Epithelial cell of proximal tubule (primary cell): ENCODE measurements around the gene SPEG. TPM values are rescaled to one million over a fixed set of nuclear protein-coding genes. Genes with fewer than 3 reads are reported as not detected.

Experiments used
- DNase-seq: peaks from one replicate; pipeline ENCODE4 v3.0.0-alpha.2; 2011; ENCODE audit warnings: low read depth
- H3K4me3 ChIP-seq: 2 replicates; pipeline ENCODE4 v1.5.1; 2011; ENCODE audit warnings: low read depth, mild to moderate bottlenecking, low read length
- CTCF ChIP-seq: conservative IDR thresholded peaks from 2 replicates; pipeline ENCODE4 v1.5.1; 2012; ENCODE audit warnings: low read depth, mild to moderate bottlenecking, low read length
- total RNA-seq: library from RNA; depleted of rRNA; stranded (reverse); fragments of >200 nt; gene quantifications from 2 replicates; pipeline ENCODE4 v1.2.3, GENCODE V29; 2015

Gene SPEG
- total RNA-seq, 1 donor from 2014 or later: 28.3 TPM

- no peak for TF ChIP-seq CTCF
- no peak for DNase-seq
- H3K4me3 ChIP-seq: no peak overlapping the region
These were observed 11.6 kb upstream of the SPEG start for GRCh38 chr2:219422952-219423534.

GRCh38 chr2:219423652-219424377 is 10.8 kb upstream of the SPEG start:
- H3K4me3 ChIP-seq: no peak overlapping the region
- TF ChIP-seq CTCF: no peak
- DNase-seq: no peak

GRCh38 chr2:219425238-219426067 is 9.2 kb upstream of the SPEG start:
- H3K4me3 ChIP-seq: no peak overlapping the region
- no peak for TF ChIP-seq CTCF
- DNase-seq: no peak

- TF ChIP-seq CTCF: no peak
- no peak for DNase-seq
These were observed 8.6 kb upstream of the SPEG start for GRCh38 chr2:219426068-219426443.

GRCh38 chr2:219426534-219427136 is 8.0 kb upstream of the SPEG start:
- no peak for TF ChIP-seq CTCF
- no peak for DNase-seq
- H3K4me3 ChIP-seq: no peak overlapping the region

More at GRCh38 chr2:219426068-219426443, 8.6 kb upstream of the SPEG start:
- no peak overlapping the region for H3K4me3 ChIP-seq

- TF ChIP-seq CTCF: no peak
- no peak for DNase-seq
- H3K4me3 ChIP-seq: no peak overlapping the region
These were observed 6.2 kb upstream of the SPEG start for GRCh38 chr2:219428469-219428868.
